Measurements from ENCODE around the gene ZNF723. TPM values are rescaled to one million over a fixed set of nuclear protein-coding genes. Genes with fewer than 3 reads are reported as not detected.

ZNF723 gene
- total RNA-seq, 4 donors from 2014 or later = not detected

DNA sequence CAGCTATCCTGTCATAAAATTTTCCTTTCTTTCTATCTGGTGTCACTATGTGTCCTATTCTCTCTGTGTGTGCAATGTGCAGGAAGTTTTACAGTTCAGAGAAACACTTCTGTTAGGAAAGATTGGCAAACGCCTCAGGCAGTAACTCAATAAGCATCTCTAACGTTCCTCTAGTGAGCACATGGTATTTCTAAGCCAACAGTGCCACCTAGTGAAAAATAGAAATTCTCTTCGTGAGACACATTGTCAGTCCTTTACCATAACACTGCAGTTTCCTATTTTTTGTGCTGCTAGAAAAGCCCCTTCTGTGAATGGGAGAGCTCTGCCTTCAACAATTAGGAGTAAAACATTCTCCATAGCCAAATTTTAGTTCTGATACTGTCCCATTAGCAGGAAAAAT, 50.7 kb downstream of the ZNF723 start:
- in situ Hi-C loops (cut with MboI; ENCODE audit: low pct_ligation_motif_present in 1 of 4, low pct_unique_long_range_greater_than_20kb in 1 of 4, low sequenced_read_pairs in 3 of 4) (no loop called here), intact Hi-C loops (cut with DNase I; ENCODE audit: low total_unique reads) (no loop called here)
- Histone ChIP-seq H3K36me3 (no peaks in the 10 kb centered on the region), H3K9me3 (peaks cover 0 to 6% of the 10 kb centered on the region in 2 donors), H3K27ac (no peak overlapping the region), H3K27me3 (no peaks in the 10 kb centered on the region), H3K4me1 (no peaks in the 10 kb centered on the region), H3K4me3 (no peak overlapping the region)
- DNase-seq = no peak
- 7 to 14% methylated on average over 3 of the region's 3 CpGs for WGBS, 2 donors (ENCODE audit: low coverage in 1 of 2)
- TF ChIP-seq POLR2AphosphoS5 (IDR thresholded peaks at IDR 0.05) = no peak
- TF ChIP-seq, protein P1, sequence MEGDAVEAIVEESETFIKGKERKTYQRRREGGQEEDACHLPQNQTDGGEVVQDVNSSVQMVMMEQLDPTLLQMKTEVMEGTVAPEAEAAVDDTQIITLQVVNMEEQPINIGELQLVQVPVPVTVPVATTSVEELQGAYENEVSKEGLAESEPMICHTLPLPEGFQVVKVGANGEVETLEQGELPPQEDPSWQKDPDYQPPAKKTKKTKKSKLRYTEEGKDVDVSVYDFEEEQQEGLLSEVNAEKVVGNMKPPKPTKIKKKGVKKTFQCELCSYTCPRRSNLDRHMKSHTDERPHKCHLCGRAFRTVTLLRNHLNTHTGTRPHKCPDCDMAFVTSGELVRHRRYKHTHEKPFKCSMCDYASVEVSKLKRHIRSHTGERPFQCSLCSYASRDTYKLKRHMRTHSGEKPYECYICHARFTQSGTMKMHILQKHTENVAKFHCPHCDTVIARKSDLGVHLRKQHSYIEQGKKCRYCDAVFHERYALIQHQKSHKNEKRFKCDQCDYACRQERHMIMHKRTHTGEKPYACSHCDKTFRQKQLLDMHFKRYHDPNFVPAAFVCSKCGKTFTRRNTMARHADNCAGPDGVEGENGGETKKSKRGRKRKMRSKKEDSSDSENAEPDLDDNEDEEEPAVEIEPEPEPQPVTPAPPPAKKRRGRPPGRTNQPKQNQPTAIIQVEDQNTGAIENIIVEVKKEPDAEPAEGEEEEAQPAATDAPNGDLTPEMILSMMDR (IDR thresholded peaks at IDR 0.05) = peak in 3 of 5 experiments; percentile 18 to 25 (median 23)

DNA sequence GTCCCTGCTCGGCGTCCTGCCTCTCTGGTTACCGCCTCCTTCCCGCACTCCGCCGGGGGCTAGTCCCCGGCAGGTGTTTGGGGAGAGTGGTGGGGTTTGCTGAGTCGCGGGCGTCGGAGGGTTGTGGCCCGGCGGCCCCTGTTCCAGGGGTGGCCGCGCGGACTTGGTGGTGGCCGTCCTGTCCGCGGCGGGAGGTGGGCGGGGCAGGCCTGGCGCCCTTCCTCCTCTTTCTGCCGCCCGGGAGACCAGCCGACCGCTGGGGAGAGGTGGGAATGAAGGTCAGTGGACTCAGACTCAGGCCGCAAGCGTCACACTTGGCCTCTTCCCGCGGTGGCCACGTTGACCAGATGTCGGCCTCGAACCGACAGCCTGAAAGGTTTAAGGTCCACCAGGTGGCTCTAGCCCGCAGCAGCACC, 61.8 kb downstream of the ZNF723 start:
- in situ Hi-C loops (cut with MboI; ENCODE audit: low pct_ligation_motif_present in 1 of 4, low pct_unique_long_range_greater_than_20kb in 1 of 4, low sequenced_read_pairs in 3 of 4) = no loop called here
- WGBS, 2 donors (ENCODE audit: low coverage in 1 of 2) = 95% methylated on average over 30 of the region's 35 CpGs; no CpG with 5 or more reads in 1 of the 2 donors

DNA sequence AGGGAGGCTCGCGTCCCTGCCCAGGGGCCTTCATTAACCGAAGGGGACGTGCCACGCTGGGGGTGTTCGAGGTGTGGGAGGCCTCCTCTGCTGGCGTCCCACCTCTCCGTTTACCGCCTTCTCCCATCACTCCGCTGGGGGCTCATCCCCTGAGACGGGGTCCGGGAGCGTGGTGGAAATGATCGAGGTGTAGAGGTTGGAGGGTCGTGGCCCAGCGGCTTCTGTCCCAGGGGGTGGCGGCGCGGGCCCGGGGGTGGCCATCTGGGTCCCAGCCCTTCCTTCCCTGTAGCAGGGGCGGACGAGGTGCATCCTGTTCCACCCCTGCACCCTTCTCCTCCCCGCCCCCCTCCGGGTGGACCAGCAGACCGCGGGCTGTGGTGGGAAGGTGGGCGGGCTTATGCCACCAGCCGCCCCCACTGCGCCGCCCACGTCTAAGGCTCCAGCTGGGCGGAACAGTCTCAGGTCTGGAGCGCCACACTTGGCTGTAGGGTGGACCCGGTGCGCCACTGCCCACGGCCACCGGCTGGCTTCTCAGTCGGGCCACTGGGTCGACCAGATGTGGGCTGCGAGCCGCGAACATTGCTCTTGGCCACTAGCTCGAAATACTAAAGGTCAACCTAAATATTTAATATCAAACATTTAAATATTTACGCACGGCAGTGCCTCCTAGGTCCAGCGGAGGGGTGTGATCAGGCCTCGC, 69.5 kb downstream of the ZNF723 start:
- WGBS, 2 donors (ENCODE audit: low coverage in 1 of 2) = 97 to 100% methylated on average over 2 to 46 of the region's 47 CpGs
- in situ Hi-C loops (cut with MboI; ENCODE audit: low pct_ligation_motif_present in 1 of 4, low pct_unique_long_range_greater_than_20kb in 1 of 4, low sequenced_read_pairs in 3 of 4) = no loop called here

More for the DNA sequence above, 61.8 kb downstream of the ZNF723 start:
- Histone ChIP-seq H3K36me3 (no peaks in the 10 kb centered on the region), H3K27ac (no peak overlapping the region), H3K4me3 (no peak overlapping the region), H3K4me1 (no peaks in the 10 kb centered on the region), H3K9me3 (peaks cover 5 to 7% of the 10 kb centered on the region in 2 donors), H3K27me3 (no peaks in the 10 kb centered on the region)
- no peak for DNase-seq
- intact Hi-C loops (cut with DNase I; ENCODE audit: low total_unique reads) = no loop called here
- no peak for TF ChIP-seq POLR2A (IDR thresholded peaks at IDR 0.05)
- TF ChIP-seq EP300 (IDR thresholded peaks at IDR 0.05; ENCODE audit: low read depth) = no peak
- TF ChIP-seq POLR2AphosphoS5 (IDR thresholded peaks at IDR 0.05) = no peak
- TF ChIP-seq, protein P1 (IDR thresholded peaks at IDR 0.05) = no peak

More for the DNA sequence above, 69.5 kb downstream of the ZNF723 start:
- intact Hi-C loops (cut with DNase I; ENCODE audit: low total_unique reads) = no loop called here
- H3K4me3 ChIP-seq = no peak overlapping the region
- no peaks in the 10 kb centered on the region for H3K36me3 ChIP-seq
- TF ChIP-seq POLR2AphosphoS5 (IDR thresholded peaks at IDR 0.05) (no peak), EP300 (IDR thresholded peaks at IDR 0.05; ENCODE audit: low read depth) (no peak), POLR2A (IDR thresholded peaks at IDR 0.05) (no peak)
- TF ChIP-seq, protein P1 (IDR thresholded peaks at IDR 0.05) = no peak
- H3K4me1 ChIP-seq = no peaks in the 10 kb centered on the region
- H3K27me3 ChIP-seq = no peaks in the 10 kb centered on the region
- DNase-seq = no peak
- H3K9me3 ChIP-seq = peaks cover 12 to 25% of the 10 kb centered on the region in 2 donors
- no peak overlapping the region for H3K27ac ChIP-seq

Small RNA genes within 50 kb of the gene (small RNA-seq; reads per million reads assigned to genes)
- 0 reads per million in 4 donors for gene VN1R88P

Other genes starting within 250 kb of the ZNF723 start
- under 1 TPM in 2 of 4 donors, not detected in 2; 0.20 to 0.27 TPM for gene ZNF492, start 198.0 kb upstream of the ZNF723 start, total RNA-seq
- gene ZNF99, start 48.1 kb upstream of the ZNF723 start, total RNA-seq = not detected
- gene ZNF728, start 170.9 kb downstream of the ZNF723 start, total RNA-seq = under 1 TPM in 1 of 4 donors, not detected in 3; 0.96 TPM